ENCODE results near the gene DNAH2.

Gene DNAH2

GRCh38 chr17:7864995-7865650 lies 147.6 kb downstream of the DNAH2 start:
- no peak for DNase-seq (ENCODE audit: low read depth)

DNA sequence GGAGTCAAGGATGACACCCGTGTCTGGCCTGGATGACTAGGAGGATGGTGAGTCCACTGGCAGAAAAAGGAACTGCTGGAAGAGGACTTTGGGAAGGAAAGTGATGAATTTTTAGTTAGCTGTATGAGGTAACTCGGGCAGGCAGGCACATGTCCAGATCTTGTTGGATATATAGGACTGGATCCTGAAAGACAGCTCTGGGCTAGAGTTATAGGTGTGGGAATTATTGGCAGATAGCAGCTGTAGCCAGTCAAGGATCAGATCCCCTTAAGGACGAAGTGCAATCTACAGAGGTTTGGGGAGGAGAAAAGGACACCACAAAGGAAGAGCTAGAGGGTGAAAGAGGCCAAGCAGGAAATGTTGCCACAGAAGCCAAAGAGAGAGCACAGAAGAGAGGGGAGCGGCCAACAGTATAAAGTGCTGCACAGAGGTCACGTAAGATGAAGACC lies 150.4 kb downstream of the DNAH2 start:
- DNase-seq (ENCODE audit: low read depth): no peak

- no peak for DNase-seq (ENCODE audit: low read depth)
These were observed 155.5 kb downstream of the DNAH2 start for GRCh38 chr17:7873051-7873450.

DNA sequence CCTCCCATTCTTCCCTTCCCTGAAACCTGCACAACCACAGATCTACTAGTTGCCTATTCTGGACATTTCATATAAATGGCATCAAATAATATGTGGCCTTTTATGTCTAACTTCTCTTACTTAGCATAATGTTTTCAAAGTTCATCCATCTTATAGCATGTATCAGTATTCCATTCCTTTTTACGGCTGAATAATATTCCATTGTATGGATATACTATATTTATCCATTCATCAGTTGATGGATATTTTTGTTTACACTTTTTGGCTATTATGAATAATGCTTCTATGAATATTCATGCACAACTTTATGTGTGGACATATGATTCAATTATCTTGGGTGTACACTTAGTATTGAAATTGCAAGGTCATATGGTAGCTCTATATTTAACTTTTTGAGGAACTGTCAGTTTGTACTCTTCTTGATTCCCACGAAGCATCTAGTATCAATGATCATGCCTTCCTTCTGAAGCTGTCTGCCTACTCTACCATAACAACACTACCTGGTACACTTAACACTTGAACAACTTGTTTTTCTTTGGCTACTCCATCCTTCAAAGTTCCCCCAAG lies 158.3 kb downstream of the DNAH2 start:
- no peak for DNase-seq (ENCODE audit: low read depth)

GRCh38 chr17:7878234-7878633 lies 160.7 kb downstream of the DNAH2 start:
- no peak for DNase-seq (ENCODE audit: low read depth)

GRCh38 chr17:7880076-7880868 lies 162.7 kb downstream of the DNAH2 start:
- no peak for DNase-seq (ENCODE audit: low read depth)

DNA sequence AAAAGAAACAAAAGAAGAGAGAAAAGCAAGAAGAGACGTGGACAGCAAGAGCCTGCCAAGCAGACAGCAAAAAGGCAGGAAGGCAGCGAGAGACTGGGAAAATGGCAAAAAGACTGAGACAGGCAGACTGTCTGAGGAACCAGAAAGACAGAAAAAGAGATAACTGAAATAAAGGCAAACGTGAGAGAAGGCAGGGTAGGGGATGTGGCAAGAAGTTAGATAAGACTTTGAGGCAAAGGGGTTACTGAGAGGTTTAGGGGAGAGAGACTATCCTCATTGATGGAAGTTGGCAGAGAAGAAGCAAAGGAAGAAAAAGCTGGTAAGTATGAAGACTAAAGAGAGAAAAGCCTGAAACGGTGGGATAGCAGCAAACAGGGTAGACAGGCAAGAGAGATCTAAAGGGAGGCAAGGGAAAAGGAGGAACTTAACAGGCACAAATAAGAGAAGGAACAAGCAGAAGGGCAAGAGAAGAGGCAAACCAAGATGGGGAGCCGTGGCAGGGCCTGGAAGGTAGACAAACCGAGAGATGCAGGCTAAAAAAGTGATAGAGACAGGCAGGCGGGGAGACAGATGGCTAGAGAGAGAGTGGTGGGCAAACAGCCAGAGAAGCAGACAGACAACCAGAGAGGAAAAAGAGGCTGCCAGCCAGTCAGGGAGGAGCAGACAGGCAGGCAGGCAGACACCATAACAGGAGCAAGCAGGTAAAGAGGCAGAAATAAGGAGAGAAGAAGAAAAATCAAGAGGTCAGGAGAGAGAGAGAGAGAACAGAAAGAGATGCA lies 163.9 kb downstream of the DNAH2 start:
- no peak for DNase-seq (ENCODE audit: low read depth)

- DNase-seq (ENCODE audit: low read depth): no peak
These were observed 164.5 kb downstream of the DNAH2 start for GRCh38 chr17:7882068-7882467.

GRCh38 chr17:7882629-7883028 lies 165.1 kb downstream of the DNAH2 start:
- no peak for DNase-seq (ENCODE audit: low read depth)
